Vagina (tissue), 2 donors: ENCODE data around the gene ASTN2. TPM values are rescaled to one million over a fixed set of nuclear protein-coding genes. Genes with fewer than 3 reads are reported as not detected.
A peak's percentile ranks its signal among the peaks of the same experiment; 100 is the strongest.

Source experiments
- DNase-seq, 2 donors: peaks; one replicate each; pipeline ENCODE4 v3.0.0-alpha.2; 2017; ENCODE audit errors: extremely low spot score in 2 of 2
- H3K27ac ChIP-seq: fragments of 200-600 bp; sonication (generic); one replicate; pipeline ENCODE4 v1.5.1; 2019
- H3K27me3 ChIP-seq: fragments of 200-600 bp; sonication (generic); one replicate; pipeline ENCODE4 v1.5.1; 2019
- H3K36me3 ChIP-seq, 2 donors: fragments of 200-600 bp; sonication (generic); one replicate each; pipeline ENCODE4 v1.5.1; 2017 to 2019
- H3K4me1 ChIP-seq: fragments of 200-600 bp; sonication (generic); one replicate; pipeline ENCODE4 v1.5.1; 2019
- H3K4me3 ChIP-seq, 2 donors: fragments of 200-600 bp; sonication (generic); 1 replicate in 1 of 2; 2 replicates in 1 of 2; pipeline ENCODE4 v1.5.1; 2016 to 2019
- H3K9me3 ChIP-seq: fragments of 200-600 bp; sonication (generic); one replicate; pipeline ENCODE4 v1.5.1; 2019
- CTCF ChIP-seq, 3 experiments: fragments of 450-650 bp in 2 of 3; fragments of 200-600 bp in 1 of 3; sonication (generic) in 1 of 3; IDR thresholded peaks; one replicate each; pipeline ENCODE4 v1.5.1; 2017 to 2019; ENCODE audit warnings: antibody characterized with exemption in 3 of 3, mild to moderate bottlenecking in 2 of 3, moderate library complexity in 2 of 3
- POLR2A ChIP-seq, 2 donors: fragments of 450-650 bp; IDR thresholded peaks; one replicate each; pipeline ENCODE4 v1.6.1; 2017; ENCODE audit warnings: antibody characterized with exemption in 2 of 2, mild to moderate bottlenecking in 2 of 2, moderate library complexity in 2 of 2
- POLR2AphosphoS5 ChIP-seq, 2 donors: sonication (generic); formaldehyde crosslinking; IDR thresholded peaks; one replicate each; pipeline ENCODE4 v1.9.0; 2017; ENCODE audit warnings: antibody characterized with exemption in 2 of 2, mild to moderate bottlenecking in 2 of 2, low read depth in 1 of 2; ENCODE audit not compliant: insufficient read depth in 1 of 2
- intact Hi-C: fragments of 100-400 bp; cut with DNase I; formaldehyde crosslinking; loops from one replicate; pipeline ENCODE4 v1.15.1; 2023
- total RNA-seq: library from RNA; depleted of rRNA; stranded (reverse); fragments of >200 nt; gene quantifications from one replicate; pipeline ENCODE4 v1.2.3, GENCODE V29; 2016

Gene ASTN2
- total RNA-seq, 1 donor from 2014 or later, result 4.4 TPM

- peak overlapping the region; percentile 42 for H3K27ac ChIP-seq
- no peak for TF ChIP-seq CTCF (IDR thresholded peaks at IDR 0.05)
- TF ChIP-seq POLR2A (IDR thresholded peaks at IDR 0.05), result no peak
- no peak for TF ChIP-seq POLR2AphosphoS5 (IDR thresholded peaks at IDR 0.05; ENCODE audit: insufficient read depth in 1 of 2, low read depth in 1 of 2)
- no peak for DNase-seq
- H3K4me1 ChIP-seq, result peaks cover 7% of the 10 kb centered on the region
- no peaks in the 10 kb centered on the region for H3K36me3 ChIP-seq
- H3K4me3 ChIP-seq, result no peak overlapping the region
- no peaks in the 10 kb centered on the region for H3K9me3 ChIP-seq
- no peaks in the 10 kb centered on the region for H3K27me3 ChIP-seq
- intact Hi-C loops, result no loop called here
These were observed 930.3 kb downstream of the ASTN2 start for GRCh38 chr9:116484492-116485061.

GRCh38 chr9:116483622-116484491 lies 931.0 kb downstream of the ASTN2 start:
- DNase-seq, result peak in 1 of 2 donors; percentile 79
- TF ChIP-seq CTCF (IDR thresholded peaks at IDR 0.05) (no peak), POLR2AphosphoS5 (IDR thresholded peaks at IDR 0.05; ENCODE audit: insufficient read depth in 1 of 2, low read depth in 1 of 2) (no peak), POLR2A (IDR thresholded peaks at IDR 0.05) (no peak)
- H3K4me1 ChIP-seq, result peaks cover 14% of the 10 kb centered on the region
- peak overlapping the region; percentile 42 for H3K27ac ChIP-seq
- no peak overlapping the region for H3K4me3 ChIP-seq
- no peaks in the 10 kb centered on the region for H3K27me3 ChIP-seq
- H3K9me3 ChIP-seq, result no peaks in the 10 kb centered on the region
- intact Hi-C loops, result no loop called here
- H3K36me3 ChIP-seq, result no peaks in the 10 kb centered on the region

GRCh38 chr9:116482740-116483139 lies 932.1 kb downstream of the ASTN2 start:
- intact Hi-C loops, result no loop called here
- TF ChIP-seq CTCF (IDR thresholded peaks at IDR 0.05) (no peak), POLR2A (IDR thresholded peaks at IDR 0.05) (no peak), POLR2AphosphoS5 (IDR thresholded peaks at IDR 0.05; ENCODE audit: insufficient read depth in 1 of 2, low read depth in 1 of 2) (no peak)
- DNase-seq, result peak in 1 of 2 donors; percentile 78
- Histone ChIP-seq H3K27ac (peak overlapping the region; percentile 26), H3K27me3 (no peaks in the 10 kb centered on the region), H3K4me3 (no peak overlapping the region), H3K36me3 (no peaks in the 10 kb centered on the region), H3K9me3 (no peaks in the 10 kb centered on the region), H3K4me1 (peaks cover 23% of the 10 kb centered on the region)

DNA sequence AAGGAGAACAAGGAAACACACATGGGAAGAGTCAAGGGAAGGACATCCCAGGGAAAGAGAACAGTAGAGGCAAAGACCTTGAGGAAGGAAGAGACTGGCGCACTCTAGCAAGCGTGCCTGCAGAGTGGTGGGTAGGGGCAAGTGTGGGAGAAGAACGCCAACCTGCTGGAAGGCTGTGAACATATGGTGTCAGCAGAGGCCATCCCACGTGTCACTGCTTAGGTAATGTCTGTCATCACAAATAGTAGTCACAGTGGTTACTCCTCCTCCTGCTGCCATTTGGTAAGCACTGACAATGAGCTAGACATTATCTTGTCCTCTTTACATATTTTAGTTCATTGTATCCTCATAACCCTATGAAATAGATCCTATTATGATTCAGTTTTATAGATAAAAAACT lies 934.2 kb downstream of the ASTN2 start:
- Histone ChIP-seq H3K4me3 (no peak overlapping the region), H3K27ac (no peak overlapping the region), H3K27me3 (no peaks in the 10 kb centered on the region), H3K4me1 (peaks cover 36% of the 10 kb centered on the region), H3K36me3 (no peaks in the 10 kb centered on the region), H3K9me3 (no peaks in the 10 kb centered on the region)
- TF ChIP-seq CTCF (IDR thresholded peaks at IDR 0.05), result no peak
- TF ChIP-seq POLR2A (IDR thresholded peaks at IDR 0.05), result no peak
- no peak for TF ChIP-seq POLR2AphosphoS5 (IDR thresholded peaks at IDR 0.05; ENCODE audit: insufficient read depth in 1 of 2, low read depth in 1 of 2)
- no peak for DNase-seq
- intact Hi-C loops, result no loop called here

DNA sequence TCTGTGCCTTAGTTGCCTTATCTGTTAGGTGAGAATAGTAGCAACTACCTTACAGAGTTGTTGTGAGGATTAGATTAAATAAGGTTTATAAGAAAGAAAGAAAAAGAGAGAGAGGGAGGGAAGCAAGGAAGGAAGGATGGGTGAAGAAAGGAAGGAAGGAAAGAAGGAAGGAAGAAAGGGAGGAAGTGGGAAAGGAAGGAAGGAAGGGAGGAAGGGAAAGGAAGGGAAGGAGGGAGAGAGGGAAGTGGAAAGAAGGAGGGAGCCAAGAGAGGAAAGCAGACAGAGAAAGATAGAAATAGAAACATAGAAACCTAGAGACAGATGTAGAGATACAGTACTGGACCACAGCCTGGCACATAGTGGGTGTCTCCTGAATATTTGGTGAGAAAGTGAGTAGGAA lies 934.9 kb downstream of the ASTN2 start:
- Histone ChIP-seq H3K4me3 (no peak overlapping the region), H3K36me3 (no peaks in the 10 kb centered on the region), H3K9me3 (no peaks in the 10 kb centered on the region), H3K4me1 (peaks cover 36% of the 10 kb centered on the region), H3K27me3 (no peaks in the 10 kb centered on the region), H3K27ac (no peak overlapping the region)
- intact Hi-C loops, result no loop called here
- TF ChIP-seq CTCF (IDR thresholded peaks at IDR 0.05), result no peak
- no peak for TF ChIP-seq POLR2AphosphoS5 (IDR thresholded peaks at IDR 0.05; ENCODE audit: insufficient read depth in 1 of 2, low read depth in 1 of 2)
- no peak for TF ChIP-seq POLR2A (IDR thresholded peaks at IDR 0.05)
- no peak for DNase-seq
